ENCODE measurements around the gene HOXB2.

- TF ChIP-seq CTCF (IDR thresholded peaks at IDR 0.05; ENCODE audit: low read length) (no peak), EZH2 (IDR thresholded peaks at IDR 0.05; ENCODE audit: borderline replicate concordance, low read length) (no peak)
Observed at GRCh38 chr17:48571826-48572417, 27.0 kb upstream of the HOXB2 start.
